ENCODE measurements around the gene NKRF. TPM values are rescaled to one million over a fixed set of nuclear protein-coding genes. Genes with fewer than 3 reads are reported as not detected.
"Not testable (repeated sequence)": the region's sequence is repeated elsewhere in the genome, so short reads cannot be mapped to it uniquely, and the experiment has no call there.

NKRF gene
- total RNA-seq, 2 donors from 2014 or later = 3.3 to 4.7 TPM

DNA sequence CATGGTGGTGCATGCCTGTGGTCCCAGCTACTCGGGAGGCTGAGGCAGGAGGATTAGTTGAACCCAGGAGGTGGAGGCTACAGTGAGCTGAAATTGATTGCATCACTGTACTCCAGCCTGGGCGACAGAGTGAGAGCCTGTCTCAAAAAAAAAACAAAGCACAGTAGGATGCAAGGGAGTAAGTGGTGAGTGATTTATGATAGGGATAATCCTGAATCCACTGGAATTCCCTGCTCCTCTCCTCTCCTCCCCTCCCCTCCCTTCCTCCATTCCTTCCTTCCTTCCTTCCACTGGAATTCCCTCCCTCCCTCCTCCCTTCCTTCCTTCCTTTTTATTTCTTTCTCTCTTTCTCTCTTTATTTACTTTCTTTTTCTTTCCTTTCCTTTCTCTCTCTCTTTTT, 40.9 kb upstream of the NKRF start:
- H3K27me3 ChIP-seq = no peaks in the 10 kb centered on the region
- H3K4me1 ChIP-seq = no peaks in the 10 kb centered on the region
- no peaks in the 10 kb centered on the region for H3K9me3 ChIP-seq
- DNase-seq (ENCODE audit: low spot score) = no peak
- H3K4me3 ChIP-seq = no peak overlapping the region
- H3K27ac ChIP-seq = no peak overlapping the region
- no peaks in the 10 kb centered on the region for H3K36me3 ChIP-seq
- TF ChIP-seq, protein P1, sequence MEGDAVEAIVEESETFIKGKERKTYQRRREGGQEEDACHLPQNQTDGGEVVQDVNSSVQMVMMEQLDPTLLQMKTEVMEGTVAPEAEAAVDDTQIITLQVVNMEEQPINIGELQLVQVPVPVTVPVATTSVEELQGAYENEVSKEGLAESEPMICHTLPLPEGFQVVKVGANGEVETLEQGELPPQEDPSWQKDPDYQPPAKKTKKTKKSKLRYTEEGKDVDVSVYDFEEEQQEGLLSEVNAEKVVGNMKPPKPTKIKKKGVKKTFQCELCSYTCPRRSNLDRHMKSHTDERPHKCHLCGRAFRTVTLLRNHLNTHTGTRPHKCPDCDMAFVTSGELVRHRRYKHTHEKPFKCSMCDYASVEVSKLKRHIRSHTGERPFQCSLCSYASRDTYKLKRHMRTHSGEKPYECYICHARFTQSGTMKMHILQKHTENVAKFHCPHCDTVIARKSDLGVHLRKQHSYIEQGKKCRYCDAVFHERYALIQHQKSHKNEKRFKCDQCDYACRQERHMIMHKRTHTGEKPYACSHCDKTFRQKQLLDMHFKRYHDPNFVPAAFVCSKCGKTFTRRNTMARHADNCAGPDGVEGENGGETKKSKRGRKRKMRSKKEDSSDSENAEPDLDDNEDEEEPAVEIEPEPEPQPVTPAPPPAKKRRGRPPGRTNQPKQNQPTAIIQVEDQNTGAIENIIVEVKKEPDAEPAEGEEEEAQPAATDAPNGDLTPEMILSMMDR (IDR thresholded peaks at IDR 0.05) = no peak

DNA sequence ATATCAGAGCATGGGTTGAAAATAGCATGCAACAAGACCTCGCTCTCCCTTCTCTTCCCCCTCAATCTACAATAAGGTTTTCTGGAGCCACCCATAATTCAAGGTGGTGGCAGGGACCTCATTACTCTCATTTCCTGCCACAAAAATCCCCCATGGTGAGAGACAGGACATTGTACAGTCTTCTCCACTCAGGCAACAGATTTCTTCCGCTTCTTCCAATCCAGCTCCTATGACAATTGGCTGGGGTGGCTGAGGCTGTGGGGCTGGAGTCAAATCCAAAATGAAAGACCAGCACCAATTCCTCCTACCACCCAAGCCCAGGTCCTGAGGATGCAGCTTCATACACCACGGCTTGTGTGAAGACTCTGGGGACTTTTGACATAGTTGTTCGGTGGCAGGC, 40.3 kb upstream of the NKRF start:
- TF ChIP-seq, protein P1 (IDR thresholded peaks at IDR 0.05) = no peak
- Histone ChIP-seq H3K36me3 (no peaks in the 10 kb centered on the region), H3K27me3 (no peaks in the 10 kb centered on the region), H3K27ac (no peak overlapping the region), H3K9me3 (no peaks in the 10 kb centered on the region), H3K4me3 (no peak overlapping the region), H3K4me1 (no peaks in the 10 kb centered on the region)
- DNase-seq (ENCODE audit: low spot score) = no peak

DNA sequence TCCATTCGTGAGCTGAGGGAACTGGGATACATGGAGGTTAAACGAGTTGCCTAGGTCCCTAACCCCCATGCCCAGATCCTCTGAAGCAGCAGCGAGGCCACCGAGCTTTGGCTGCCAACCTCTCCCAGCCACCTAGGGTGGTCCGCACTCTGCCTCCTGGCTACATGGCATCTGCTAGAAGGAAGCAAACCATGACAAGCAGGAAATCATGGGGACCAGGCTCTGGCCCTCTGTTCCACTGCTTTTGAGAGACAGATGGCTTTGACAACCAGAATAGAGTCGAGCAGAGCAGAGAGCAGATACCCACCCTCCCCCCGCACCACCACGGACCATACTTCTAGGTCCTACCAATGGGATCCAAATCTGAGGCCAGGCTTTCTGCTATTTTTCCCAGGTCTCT, 37.5 kb upstream of the NKRF start:
- Histone ChIP-seq H3K27me3 (no peaks in the 10 kb centered on the region), H3K4me1 (no peaks in the 10 kb centered on the region), H3K36me3 (no peaks in the 10 kb centered on the region), H3K27ac (no peak overlapping the region), H3K4me3 (no peak overlapping the region), H3K9me3 (no peaks in the 10 kb centered on the region)
- DNase-seq (ENCODE audit: low spot score) = no peak
- TF ChIP-seq, protein P1 (IDR thresholded peaks at IDR 0.05) = no peak

DNA sequence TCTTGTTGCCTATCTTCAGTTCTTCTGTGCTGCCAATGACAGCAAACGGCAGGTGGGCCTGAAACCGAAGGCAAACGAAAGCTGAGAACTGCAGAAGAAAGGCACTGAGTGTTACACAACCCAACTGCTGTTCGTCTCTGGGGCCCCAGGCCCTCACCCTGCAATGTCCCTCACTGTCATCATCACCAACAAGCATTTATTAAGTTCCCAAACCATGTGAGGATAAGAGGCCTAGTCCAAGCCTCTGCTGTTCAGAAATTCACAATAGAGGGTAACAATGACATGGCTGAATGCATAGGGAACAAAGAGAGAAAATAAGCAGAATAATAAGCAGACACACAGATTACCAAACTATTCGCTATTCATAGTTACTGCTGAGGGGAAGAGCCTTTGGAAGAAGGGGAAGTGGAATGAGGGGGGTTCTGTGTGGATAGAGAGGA, 34.5 kb upstream of the NKRF start:
- Histone ChIP-seq H3K9me3 (no peaks in the 10 kb centered on the region), H3K4me1 (no peaks in the 10 kb centered on the region), H3K27me3 (no peaks in the 10 kb centered on the region), H3K4me3 (no peak overlapping the region), H3K27ac (no peak overlapping the region), H3K36me3 (no peaks in the 10 kb centered on the region)
- no peak for DNase-seq (ENCODE audit: low spot score)
- TF ChIP-seq, protein P1 (IDR thresholded peaks at IDR 0.05) = no peak

GRCh38 chrX:119638725-119639471, 32.7 kb upstream of the NKRF start:
- Histone ChIP-seq H3K4me3 (no peak overlapping the region), H3K4me1 (no peaks in the 10 kb centered on the region)

DNA sequence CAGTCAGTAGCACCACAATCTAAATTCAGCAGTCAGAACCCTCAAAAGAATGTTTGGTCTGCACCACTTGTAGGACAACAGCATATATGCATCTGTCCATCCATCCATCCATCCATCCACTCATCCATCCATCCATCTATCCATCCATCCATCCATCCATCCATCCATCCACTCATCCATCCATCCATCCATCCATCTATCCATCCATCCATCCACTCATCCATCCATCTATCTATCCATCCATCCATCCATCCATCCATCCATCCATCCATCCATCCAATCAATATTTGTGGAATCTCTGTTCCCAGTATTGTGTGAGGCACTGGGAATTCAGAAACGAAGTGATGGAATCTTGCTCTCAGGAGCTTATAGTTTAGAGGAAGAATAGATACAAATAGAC, 31.2 kb upstream of the NKRF start:
- H3K9me3 ChIP-seq; H3K4me3 ChIP-seq; DNase-seq (ENCODE audit: low spot score); H3K4me1 ChIP-seq; H3K27ac ChIP-seq; H3K27me3 ChIP-seq; H3K36me3 ChIP-seq: not testable (repeated sequence)

More at GRCh38 chrX:119638725-119639471, 32.7 kb upstream of the NKRF start:
- Histone ChIP-seq H3K36me3 (no peaks in the 10 kb centered on the region), H3K9me3 (no peaks in the 10 kb centered on the region), H3K27ac (no peak overlapping the region), H3K27me3 (no peaks in the 10 kb centered on the region)
- DNase-seq (ENCODE audit: low spot score) = no peak
- TF ChIP-seq, protein P1 (IDR thresholded peaks at IDR 0.05) = no peak

Measured in right atrium auricular region (tissue), 2 donors.